Dedifferentiated amniotic fluid mesenchymal stem cell (primary cell): ENCODE results near the gene AK9.
"Not testable (repeated sequence)": the region's sequence is repeated elsewhere in the genome, so short reads cannot be mapped to it uniquely, and the experiment has no call there.

Experiments
- DNase-seq: peaks from one replicate; pipeline ENCODE4 v3.0.0-alpha.2; 2016; ENCODE audit errors: extremely low spot score

AK9 gene

DNA sequence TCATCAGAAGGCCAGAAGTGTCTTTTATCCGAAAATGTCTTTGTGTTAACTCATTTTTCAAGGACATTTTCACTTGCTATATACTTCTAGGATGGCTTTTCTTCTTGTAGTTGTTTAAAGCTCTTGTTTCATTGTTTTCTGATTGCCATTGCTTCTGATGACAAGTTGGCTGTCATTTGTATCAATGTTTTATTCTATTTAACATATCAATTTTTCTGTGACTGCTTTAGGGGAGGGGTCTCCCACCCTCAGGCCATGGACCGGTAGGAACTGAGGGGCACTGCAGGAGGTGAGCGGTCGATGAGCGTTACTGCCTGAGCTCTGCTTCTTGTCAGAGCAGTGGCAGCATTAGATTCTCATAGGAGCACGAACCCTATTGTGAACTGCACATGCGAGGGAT lies 65.8 kb downstream of the AK9 start:
- no peak for DNase-seq

- no peak for DNase-seq
Observed at GRCh38 chr6:109623288-109623687, 67.7 kb downstream of the AK9 start.

DNA sequence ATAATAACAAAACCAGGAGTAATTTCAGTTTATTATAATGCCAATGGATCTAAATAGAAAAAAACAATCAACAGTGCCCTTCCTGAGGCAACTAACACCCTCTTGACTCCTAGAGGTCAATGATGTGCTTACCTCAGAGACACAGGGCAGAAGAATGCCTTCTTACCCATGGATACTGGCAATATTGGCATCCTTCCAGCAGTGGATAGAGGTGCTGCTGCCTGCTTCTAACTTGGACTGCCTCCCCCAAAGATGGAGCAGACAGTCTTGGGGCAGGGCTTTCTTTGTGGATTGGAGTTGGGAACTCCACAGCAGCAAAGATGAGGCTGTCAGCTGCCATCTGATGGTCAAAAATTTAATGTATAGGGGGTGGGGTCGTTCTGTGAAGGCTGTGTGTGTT lies 78.7 kb downstream of the AK9 start:
- DNase-seq: no peak

- DNase-seq: no peak
Observed at GRCh38 chr6:109611502-109611901, 79.5 kb downstream of the AK9 start.

GRCh38 chr6:109610590-109610989 lies 80.4 kb downstream of the AK9 start:
- DNase-seq: no peak

DNA sequence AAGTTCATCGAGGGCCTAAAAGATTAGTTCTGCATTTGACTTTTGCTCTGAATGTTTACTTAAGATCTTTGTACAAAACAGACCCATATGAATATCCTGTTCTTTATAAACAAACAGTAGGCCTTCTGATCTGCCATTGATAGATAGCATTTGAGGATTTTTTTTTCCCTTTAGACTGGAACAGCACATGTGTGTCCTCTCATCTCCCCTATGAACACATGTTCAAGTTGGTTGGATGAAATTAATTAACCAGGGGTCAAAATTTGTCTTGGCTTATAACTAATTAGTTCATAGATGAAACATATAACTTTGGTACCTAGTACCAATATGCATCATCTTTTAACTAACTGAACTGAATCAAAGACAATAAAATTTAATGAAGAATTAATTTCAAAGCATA lies 81.3 kb downstream of the AK9 start:
- no peak for DNase-seq

- DNase-seq: no peak
Observed at GRCh38 chr6:109606359-109606758, 84.6 kb downstream of the AK9 start.

GRCh38 chr6:109595998-109596397 lies 95.0 kb downstream of the AK9 start:
- no peak for DNase-seq

GRCh38 chr6:109580519-109580918 lies 110.5 kb downstream of the AK9 start:
- DNase-seq: peak; percentile 8

DNA sequence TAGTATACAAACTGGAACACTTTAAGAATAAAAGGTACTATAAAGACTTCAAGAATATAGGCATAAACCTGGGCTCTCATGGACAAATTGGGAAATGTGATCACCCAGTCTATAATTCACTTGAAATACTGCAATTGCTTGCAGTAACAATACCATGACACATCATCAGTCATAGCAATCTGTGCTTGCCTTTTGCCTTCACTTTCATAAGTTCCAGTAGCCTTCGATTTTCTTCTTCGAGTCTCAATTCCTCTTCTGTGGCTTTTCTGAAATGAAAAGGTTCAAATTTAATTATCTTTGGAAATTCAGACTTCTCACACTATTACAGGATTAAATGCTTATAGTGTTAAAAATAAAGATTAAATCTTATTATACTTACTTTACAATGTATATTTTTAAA lies 111.6 kb downstream of the AK9 start:
- no peak for DNase-seq

GRCh38 chr6:109569901-109570300 lies 121.1 kb downstream of the AK9 start:
- DNase-seq: not testable (repeated sequence)

GRCh38 chr6:109561844-109562243 lies 129.2 kb downstream of the AK9 start:
- DNase-seq: no peak

- no peak for DNase-seq
Observed at GRCh38 chr6:109531446-109531845, 159.6 kb downstream of the AK9 start.

GRCh38 chr6:109527989-109528388 lies 163.0 kb downstream of the AK9 start:
- no peak for DNase-seq

GRCh38 chr6:109526905-109527628 lies 163.9 kb downstream of the AK9 start:
- peak; percentile 59 for DNase-seq

- no peak for DNase-seq
Observed at GRCh38 chr6:109524129-109524528, 166.9 kb downstream of the AK9 start.

GRCh38 chr6:109523478-109523877 lies 167.5 kb downstream of the AK9 start:
- DNase-seq: no peak

GRCh38 chr6:109521080-109521479 lies 169.9 kb downstream of the AK9 start:
- DNase-seq: no peak

GRCh38 chr6:109519647-109520046 lies 171.4 kb downstream of the AK9 start:
- DNase-seq: not testable (repeated sequence)

DNA sequence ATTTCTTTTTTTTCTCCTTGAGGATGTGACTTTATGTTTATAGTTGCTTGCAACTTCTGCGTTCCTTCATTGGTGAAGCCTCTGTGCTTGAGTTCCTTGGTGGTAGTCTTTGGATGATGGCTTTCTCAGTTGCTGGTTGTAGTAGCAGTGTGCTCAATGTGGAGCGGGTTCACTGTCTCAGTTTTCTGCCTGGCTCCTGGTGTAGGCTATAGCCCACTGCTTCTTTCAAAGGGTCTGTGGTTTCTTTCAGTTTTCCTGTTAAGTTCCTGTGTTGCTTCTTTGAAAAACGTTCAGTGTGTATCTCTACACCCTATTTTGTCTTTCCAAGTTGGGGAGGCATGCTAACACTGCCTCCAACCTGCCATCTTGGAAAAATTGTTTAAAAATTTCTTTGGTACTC lies 174.1 kb downstream of the AK9 start:
- DNase-seq: no peak

DNA sequence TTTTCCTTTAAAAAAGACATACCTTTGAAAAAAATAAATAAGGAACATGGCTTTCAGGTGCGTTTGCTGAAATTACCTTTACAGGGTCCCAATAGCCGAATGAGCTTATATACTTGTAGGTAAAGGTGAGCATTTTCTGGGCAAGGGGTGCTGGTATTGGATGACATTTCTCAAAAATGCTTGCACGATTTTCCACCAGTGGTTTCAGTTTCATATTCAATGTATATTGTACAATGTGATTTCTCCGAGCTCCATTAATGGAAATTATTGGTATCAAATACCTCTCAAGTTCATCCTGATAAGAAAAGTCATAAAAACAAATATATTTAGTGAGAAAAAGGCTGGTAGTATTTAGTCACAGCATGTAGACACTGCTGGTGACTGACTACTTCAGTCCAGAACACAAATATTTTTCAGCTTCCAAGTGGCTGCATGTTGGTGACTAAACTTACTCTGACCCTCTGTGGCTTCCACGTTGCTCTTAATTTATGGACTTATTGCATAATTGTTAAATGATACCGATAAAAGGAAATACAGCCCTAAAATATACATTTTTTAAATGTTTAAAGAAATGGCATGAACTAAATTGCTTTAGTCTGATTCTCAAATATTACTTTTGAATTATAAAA lies 175.1 kb downstream of the AK9 start:
- DNase-seq: no peak

DNA sequence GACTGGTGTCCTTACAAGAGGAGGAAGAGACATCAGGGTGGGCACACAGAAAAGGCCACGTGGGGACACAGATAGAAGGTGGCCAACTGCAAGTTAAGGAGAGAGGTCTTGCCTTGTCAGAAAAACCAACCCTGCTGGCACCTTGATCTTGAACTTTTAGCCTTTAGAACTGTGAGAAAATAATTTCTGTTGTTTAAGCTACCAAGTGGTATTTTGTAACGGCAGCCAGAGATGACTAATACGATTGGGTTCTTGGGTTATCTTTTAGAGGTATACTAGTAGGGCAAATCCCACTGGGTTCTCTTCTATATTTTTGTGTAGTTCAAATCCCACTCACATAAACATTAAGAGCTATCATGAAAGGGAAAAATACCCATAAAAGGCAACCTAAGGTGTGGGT lies 176.1 kb downstream of the AK9 start:
- DNase-seq: no peak

DNA sequence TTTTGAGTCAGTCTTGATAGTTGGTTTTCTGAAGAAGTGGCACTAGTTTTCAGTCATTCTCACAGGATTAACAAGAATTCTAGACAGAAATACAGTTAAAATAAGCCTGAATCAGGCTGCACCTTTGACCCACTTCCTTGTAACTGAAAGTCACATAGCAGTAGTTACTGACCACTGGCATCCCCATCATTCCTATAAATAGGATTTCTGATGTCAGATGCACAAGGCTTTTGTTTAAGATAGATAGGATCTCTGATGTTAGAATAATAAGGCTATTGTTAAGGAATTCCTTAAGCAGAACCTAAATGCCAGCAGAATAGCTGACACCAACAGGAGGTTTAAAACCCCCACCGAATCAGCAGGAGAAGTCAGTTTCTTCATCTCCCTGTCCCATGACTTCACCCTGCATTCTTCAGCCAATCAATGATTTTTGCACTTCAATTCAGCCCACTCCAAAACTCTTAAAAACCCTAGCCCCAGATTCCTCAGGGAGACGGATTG lies 177.4 kb downstream of the AK9 start:
- DNase-seq: no peak
